Neural progenitor cell (in vitro differentiated cells): ENCODE results near the gene CTSH. TPM values are rescaled to one million over a fixed set of nuclear protein-coding genes. Genes with fewer than 3 reads are reported as not detected.
"Not testable (repeated sequence)": the region's sequence is repeated elsewhere in the genome, so short reads cannot be mapped to it uniquely, and the experiment has no call there.

Source experiments
- DNase-seq: peaks from one replicate; pipeline ENCODE4 v3.0.0-alpha.2; 2016; ENCODE audit warnings: low spot score
- H2AFZ ChIP-seq: fragments of 200-600 bp; sonication (generic); replicated peaks from 2 replicates; pipeline ENCODE4 v1.6.1; 2016; ENCODE audit warnings: antibody characterized with exemption
- H3F3A ChIP-seq: fragments of 200-600 bp; sonication (generic); 2 replicates; pipeline ENCODE4 v1.6.1; 2016; ENCODE audit warnings: antibody characterized with exemption, low read depth
- H3K27ac ChIP-seq: fragments of 200-600 bp; sonication (generic); 2 replicates; pipeline ENCODE4 v1.5.1; 2016; ENCODE audit warnings: mild to moderate bottlenecking
- H3K27me3 ChIP-seq: fragments of 200-600 bp; sonication (generic); 2 replicates; pipeline ENCODE4 v1.6.1; 2016; ENCODE audit warnings: mild to moderate bottlenecking, moderate library complexity
- H3K36me3 ChIP-seq: fragments of 200-600 bp; sonication (generic); 2 replicates; pipeline ENCODE4 v1.5.1; 2016
- H3K4me1 ChIP-seq: fragments of 200-600 bp; sonication (generic); 2 replicates; pipeline ENCODE4 v1.6.1; 2016; ENCODE audit warnings: mixed run types
- H3K4me2 ChIP-seq: fragments of 200-600 bp; sonication (generic); 2 replicates; pipeline ENCODE4 v1.6.1; 2016
- H3K4me3 ChIP-seq: fragments of 200-600 bp; sonication (generic); 2 replicates; pipeline ENCODE4 v1.5.1; 2016
- H3K79me2 ChIP-seq: fragments of 200-600 bp; sonication (generic); 2 replicates; pipeline ENCODE4 v1.6.1; 2016; ENCODE audit warnings: low read depth
- H3K9ac ChIP-seq: fragments of 200-600 bp; sonication (generic); 2 replicates; pipeline ENCODE4 v1.6.1; 2016
- H3K9me3 ChIP-seq: fragments of 200-600 bp; sonication (generic); 2 replicates; pipeline ENCODE4 v1.5.1; 2016; ENCODE audit warnings: low read depth
- H4K20me1 ChIP-seq: fragments of 200-600 bp; sonication (generic); 2 replicates; pipeline ENCODE4 v1.6.1; 2016; ENCODE audit warnings: low read depth
- H3K27ac Mint-ChIP-seq: 3 replicates; pipeline ENCODE4 v1.8.0; 2021; ENCODE audit warnings: mixed read lengths
- H3K27me3 Mint-ChIP-seq: 2 replicates; pipeline ENCODE4 v1.8.0; 2022; ENCODE audit warnings: low read depth, mild to moderate bottlenecking, inconsistent platforms, moderate library complexity, mixed read lengths; ENCODE audit not compliant: insufficient read depth
- H3K36me3 Mint-ChIP-seq: 3 replicates; pipeline ENCODE4 v1.8.0; 2021; ENCODE audit warnings: mixed read lengths
- H3K4me1 Mint-ChIP-seq: 3 replicates; pipeline ENCODE4 v1.8.0; 2021; ENCODE audit warnings: mixed read lengths
- H3K4me3 Mint-ChIP-seq: 3 replicates; pipeline ENCODE4 v1.8.0; 2021; ENCODE audit warnings: mild to moderate bottlenecking, moderate library complexity, mixed read lengths
- H3K9me3 Mint-ChIP-seq: 3 replicates; pipeline ENCODE4 v1.8.0; 2020; ENCODE audit warnings: mixed read lengths
- CTCF ChIP-seq: fragments of 200-600 bp; sonication (generic); IDR thresholded peaks from 2 replicates; pipeline ENCODE4 v1.5.1; 2017; ENCODE audit warnings: antibody characterized with exemption, mild to moderate bottlenecking
- EZH2 ChIP-seq: fragments of 200-600 bp; sonication (generic); IDR thresholded peaks from 2 replicates; pipeline ENCODE4 v1.6.1; 2017; ENCODE audit warnings: antibody characterized with exemption, mild to moderate bottlenecking, moderate library complexity
- EZH2phosphoT487 ChIP-seq: fragments of 200-600 bp; sonication (generic); IDR thresholded peaks from 2 replicates; pipeline ENCODE4 v1.6.1; 2017; ENCODE audit warnings: antibody characterized with exemption
- total RNA-seq: library from RNA; depleted of rRNA; stranded (reverse); fragments of >200 nt; gene quantifications from 2 replicates; pipeline ENCODE4 v1.2.3, GENCODE V29; 2015; ENCODE audit warnings: low replicate concordance

The CTSH gene
- total RNA-seq, 1 donor from 2014 or later, result 3.5 TPM

- no peaks in the 10 kb centered on the region for H3K27me3 ChIP-seq
- no peaks in the 10 kb centered on the region for H3K9me3 Mint-ChIP-seq
- no peak overlapping the region for H3K9ac ChIP-seq
- no peak overlapping the region for H3K4me3 ChIP-seq
- no peak overlapping the region for H3K27ac Mint-ChIP-seq
- no peak overlapping the region for H2AFZ ChIP-seq
- H3K36me3 Mint-ChIP-seq, result peaks cover 5% of the 10 kb centered on the region
- H3K4me1 ChIP-seq, result no peaks in the 10 kb centered on the region
- no peaks in the 10 kb centered on the region for H3K79me2 ChIP-seq
- peaks cover 11% of the 10 kb centered on the region for H3K27me3 Mint-ChIP-seq
- no peak overlapping the region for H3K27ac ChIP-seq
- peaks cover 8% of the 10 kb centered on the region for H3K4me1 Mint-ChIP-seq
- no peak overlapping the region for H3K4me3 Mint-ChIP-seq
- no peak for TF ChIP-seq EZH2phosphoT487
- TF ChIP-seq EZH2, result no peak
- TF ChIP-seq CTCF, result no peak
- H3K36me3 ChIP-seq, result no peaks in the 10 kb centered on the region
- no peak overlapping the region for H3K4me2 ChIP-seq
- H3K9me3 ChIP-seq, result no peaks in the 10 kb centered on the region
- H4K20me1 ChIP-seq, result no peaks in the 10 kb centered on the region
- H3F3A ChIP-seq, result no peaks in the 10 kb centered on the region
- DNase-seq, result no peak
These were observed 14.1 kb downstream of the CTSH start for GRCh38 chr15:78930577-78931388.

GRCh38 chr15:78929536-78930264 is 15.1 kb downstream of the CTSH start:
- peaks cover 5% of the 10 kb centered on the region for H3K36me3 Mint-ChIP-seq
- no peaks in the 10 kb centered on the region for H3K27me3 ChIP-seq

GRCh38 chr15:78928616-78929093 is 16.2 kb downstream of the CTSH start:
- no peaks in the 10 kb centered on the region for H3K9me3 Mint-ChIP-seq
- no peak for DNase-seq
- no peak overlapping the region for H3K4me3 Mint-ChIP-seq
- H4K20me1 ChIP-seq, result no peaks in the 10 kb centered on the region
- TF ChIP-seq EZH2 (no peak), CTCF (no peak), EZH2phosphoT487 (no peak)
- no peak overlapping the region for H3K27ac ChIP-seq
- H3K9me3 ChIP-seq, result no peaks in the 10 kb centered on the region
- no peak overlapping the region for H2AFZ ChIP-seq
- peaks cover 11% of the 10 kb centered on the region for H3K36me3 Mint-ChIP-seq
- no peaks in the 10 kb centered on the region for H3K4me1 Mint-ChIP-seq
- no peak overlapping the region for H3K27ac Mint-ChIP-seq
- no peaks in the 10 kb centered on the region for H3K27me3 ChIP-seq
- no peaks in the 10 kb centered on the region for H3K4me1 ChIP-seq
- no peaks in the 10 kb centered on the region for H3K36me3 ChIP-seq
- H3F3A ChIP-seq, result no peaks in the 10 kb centered on the region
- no peaks in the 10 kb centered on the region for H3K79me2 ChIP-seq
- H3K9ac ChIP-seq, result no peak overlapping the region
- H3K27me3 Mint-ChIP-seq, result peaks cover 11% of the 10 kb centered on the region
- H3K4me2 ChIP-seq, result no peak overlapping the region
- no peak overlapping the region for H3K4me3 ChIP-seq

More at GRCh38 chr15:78929536-78930264, 15.1 kb downstream of the CTSH start:
- Histone ChIP-seq H3K4me2 (no peak overlapping the region), H3K4me3 (no peak overlapping the region), H3K36me3 (no peaks in the 10 kb centered on the region), H3K9ac (no peak overlapping the region), H2AFZ (no peak overlapping the region), H3K79me2 (no peaks in the 10 kb centered on the region), H3K4me1 (no peaks in the 10 kb centered on the region), H3F3A (no peaks in the 10 kb centered on the region), H3K9me3 (no peaks in the 10 kb centered on the region), H4K20me1 (no peaks in the 10 kb centered on the region), H3K27ac (no peak overlapping the region)
- Mint-ChIP-seq H3K4me1 (peaks cover 7% of the 10 kb centered on the region), H3K9me3 (no peaks in the 10 kb centered on the region), H3K4me3 (no peak overlapping the region), H3K27ac (peak overlapping the region; percentile 9), H3K27me3 (peaks cover 11% of the 10 kb centered on the region)
- no peak for TF ChIP-seq EZH2
- no peak for TF ChIP-seq EZH2phosphoT487
- no peak for TF ChIP-seq CTCF
- DNase-seq, result no peak

GRCh38 chr15:78928176-78928575 is 16.7 kb downstream of the CTSH start:
- H3F3A ChIP-seq, H3K79me2 ChIP-seq, H3K27me3 Mint-ChIP-seq, H3K36me3 ChIP-seq, H3K4me1 ChIP-seq, H3K4me2 ChIP-seq, H3K4me3 ChIP-seq, H3K9ac ChIP-seq, H3K9me3 ChIP-seq, H3K27ac ChIP-seq, DNase-seq, H4K20me1 ChIP-seq, H2AFZ ChIP-seq, H3K27me3 ChIP-seq, H3K9me3 Mint-ChIP-seq, H3K4me1 Mint-ChIP-seq, H3K27ac Mint-ChIP-seq, H3K4me3 Mint-ChIP-seq: not testable (repeated sequence)
- peaks cover 13% of the 10 kb centered on the region for H3K36me3 Mint-ChIP-seq
